Ishikawa (cell line): ENCODE results near the gene TXLNB.

Source experiments
- CEBPB ChIP-seq: IDR thresholded peaks from 2 replicates; pipeline ENCODE4 v1.6.1; 2012
- EP300 ChIP-seq: IDR thresholded peaks from 2 replicates; pipeline ENCODE4 v1.6.1; 2012; ENCODE audit warnings: borderline replicate concordance
- FOXM1 ChIP-seq: IDR thresholded peaks from 2 replicates; pipeline ENCODE4 v1.6.1; 2012; ENCODE audit warnings: low read depth, borderline replicate concordance
- MAX ChIP-seq: IDR thresholded peaks from 2 replicates; pipeline ENCODE4 v1.6.1; 2012
- RAD21 ChIP-seq: IDR thresholded peaks from 2 replicates; pipeline ENCODE4 v1.6.1; 2012; ENCODE audit warnings: low read depth
- REST ChIP-seq: IDR thresholded peaks from 2 replicates; pipeline ENCODE4 v1.6.1; 2012; ENCODE audit warnings: low read depth, mild to moderate bottlenecking
- TAF1 ChIP-seq: IDR thresholded peaks from 2 replicates; pipeline ENCODE4 v1.6.1; 2012; ENCODE audit warnings: low read depth, mild to moderate bottlenecking

- TF ChIP-seq FOXM1: no peak
- no peak for TF ChIP-seq RAD21
- no peak for TF ChIP-seq TAF1
- TF ChIP-seq EP300: no peak
- TF ChIP-seq CEBPB: no peak
- TF ChIP-seq MAX: no peak
- no peak for TF ChIP-seq REST
These were observed 33.9 kb downstream of the TXLNB start for GRCh38 chr6:139257821-139258398.
